ENCODE data around the gene STAP1. TPM values are rescaled to one million over a fixed set of nuclear protein-coding genes. Genes with fewer than 3 reads are reported as not detected.

STAP1 gene
- total and polyA plus RNA-seq, 2 donors, result 0.23 to 0.63 TPM

- H3K4me1 ChIP-seq (ENCODE audit: insufficient read depth), result no peaks in the 10 kb centered on the region
- H3K27ac ChIP-seq (ENCODE audit: low read depth), result no peak overlapping the region
- DNase-seq (ENCODE audit: extremely low spot score), result no peak
- no peaks in the 10 kb centered on the region for H3K36me3 ChIP-seq (ENCODE audit: insufficient read depth)
- no peak overlapping the region for H3K4me3 ChIP-seq (ENCODE audit: low read depth, low read length)
- 34% methylated on average over 1 of the region's 1 CpG for WGBS
Measured at GRCh38 chr4:67571975-67572374, 13.4 kb downstream of the STAP1 start.

GRCh38 chr4:67573193-67573592 is 14.7 kb downstream of the STAP1 start:
- no peaks in the 10 kb centered on the region for H3K36me3 ChIP-seq (ENCODE audit: insufficient read depth)
- H3K4me1 ChIP-seq (ENCODE audit: insufficient read depth), result no peaks in the 10 kb centered on the region
- DNase-seq (ENCODE audit: extremely low spot score), result no peak
- H3K27ac ChIP-seq (ENCODE audit: low read depth), result no peak overlapping the region
- no peak overlapping the region for H3K4me3 ChIP-seq (ENCODE audit: low read depth, low read length)

GRCh38 chr4:67575232-67576058 is 16.9 kb downstream of the STAP1 start:
- Histone ChIP-seq H3K4me3 (ENCODE audit: low read depth, low read length) (no peak overlapping the region), H3K4me1 (ENCODE audit: insufficient read depth) (no peaks in the 10 kb centered on the region), H3K36me3 (ENCODE audit: insufficient read depth) (no peaks in the 10 kb centered on the region), H3K27ac (ENCODE audit: low read depth) (no peak overlapping the region)
- 46% methylated on average over 13 of the region's 13 CpGs for WGBS
- no peak for DNase-seq (ENCODE audit: extremely low spot score)

GRCh38 chr4:67576059-67576466 is 17.5 kb downstream of the STAP1 start:
- 85% methylated on average over 4 of the region's 4 CpGs for WGBS
- Histone ChIP-seq H3K36me3 (ENCODE audit: insufficient read depth) (no peaks in the 10 kb centered on the region), H3K4me3 (ENCODE audit: low read depth, low read length) (no peak overlapping the region), H3K27ac (ENCODE audit: low read depth) (no peak overlapping the region), H3K4me1 (ENCODE audit: insufficient read depth) (no peaks in the 10 kb centered on the region)
- no peak for DNase-seq (ENCODE audit: extremely low spot score)

- no peak overlapping the region for H3K4me3 ChIP-seq (ENCODE audit: low read depth, low read length)
- H3K27ac ChIP-seq (ENCODE audit: low read depth), result no peak overlapping the region
- WGBS, result 93% methylated on average over 1 of the region's 1 CpG
- no peak for DNase-seq (ENCODE audit: extremely low spot score)
- no peaks in the 10 kb centered on the region for H3K36me3 ChIP-seq (ENCODE audit: insufficient read depth)
- no peaks in the 10 kb centered on the region for H3K4me1 ChIP-seq (ENCODE audit: insufficient read depth)
Measured at GRCh38 chr4:67576538-67576937, 18.0 kb downstream of the STAP1 start.

- 90% methylated on average over 3 of the region's 3 CpGs for WGBS
- DNase-seq (ENCODE audit: extremely low spot score), result no peak
- Histone ChIP-seq H3K36me3 (ENCODE audit: insufficient read depth) (no peaks in the 10 kb centered on the region), H3K4me1 (ENCODE audit: insufficient read depth) (no peaks in the 10 kb centered on the region), H3K4me3 (ENCODE audit: low read depth, low read length) (no peak overlapping the region), H3K27ac (ENCODE audit: low read depth) (no peak overlapping the region)
Measured at GRCh38 chr4:67580577-67580976, 22.1 kb downstream of the STAP1 start.

GRCh38 chr4:67581208-67581857 is 22.8 kb downstream of the STAP1 start:
- Histone ChIP-seq H3K36me3 (ENCODE audit: insufficient read depth) (no peaks in the 10 kb centered on the region), H3K4me1 (ENCODE audit: insufficient read depth) (no peaks in the 10 kb centered on the region), H3K4me3 (ENCODE audit: low read depth, low read length) (no peak overlapping the region), H3K27ac (ENCODE audit: low read depth) (no peak overlapping the region)
- no peak for DNase-seq (ENCODE audit: extremely low spot score)
- WGBS, result 74% methylated on average over 8 of the region's 8 CpGs

- Histone ChIP-seq H3K36me3 (ENCODE audit: insufficient read depth) (no peaks in the 10 kb centered on the region), H3K27ac (ENCODE audit: low read depth) (no peak overlapping the region), H3K4me1 (ENCODE audit: insufficient read depth) (no peaks in the 10 kb centered on the region), H3K4me3 (ENCODE audit: low read depth, low read length) (no peak overlapping the region)
- DNase-seq (ENCODE audit: extremely low spot score), result no peak
- 46% methylated on average over 2 of the region's 2 CpGs for WGBS
Measured at GRCh38 chr4:67581913-67582312, 23.4 kb downstream of the STAP1 start.

GRCh38 chr4:67584496-67584895 is 26.0 kb downstream of the STAP1 start:
- Histone ChIP-seq H3K4me3 (ENCODE audit: low read depth, low read length) (no peak overlapping the region), H3K27ac (ENCODE audit: low read depth) (no peak overlapping the region), H3K4me1 (ENCODE audit: insufficient read depth) (no peaks in the 10 kb centered on the region), H3K36me3 (ENCODE audit: insufficient read depth) (no peaks in the 10 kb centered on the region)
- no peak for DNase-seq (ENCODE audit: extremely low spot score)

GRCh38 chr4:67587156-67587555 is 28.6 kb downstream of the STAP1 start:
- H3K36me3 ChIP-seq (ENCODE audit: insufficient read depth), result no peaks in the 10 kb centered on the region
- no peaks in the 10 kb centered on the region for H3K4me1 ChIP-seq (ENCODE audit: insufficient read depth)
- DNase-seq (ENCODE audit: extremely low spot score), result no peak
- H3K27ac ChIP-seq (ENCODE audit: low read depth), result no peak overlapping the region
- 86% methylated on average over 3 of the region's 3 CpGs for WGBS
- no peak overlapping the region for H3K4me3 ChIP-seq (ENCODE audit: low read depth, low read length)

GRCh38 chr4:67593741-67594175 is 35.2 kb downstream of the STAP1 start:
- WGBS, result 31% methylated on average over 2 of the region's 2 CpGs
- no peaks in the 10 kb centered on the region for H3K36me3 ChIP-seq (ENCODE audit: insufficient read depth)
- no peaks in the 10 kb centered on the region for H3K4me1 ChIP-seq (ENCODE audit: insufficient read depth)
- no peak for DNase-seq (ENCODE audit: extremely low spot score)
- H3K27ac ChIP-seq (ENCODE audit: low read depth), result no peak overlapping the region
- no peak overlapping the region for H3K4me3 ChIP-seq (ENCODE audit: low read depth, low read length)

- Histone ChIP-seq H3K4me3 (ENCODE audit: low read depth, low read length) (no peak overlapping the region), H3K36me3 (ENCODE audit: insufficient read depth) (no peaks in the 10 kb centered on the region), H3K4me1 (ENCODE audit: insufficient read depth) (no peaks in the 10 kb centered on the region), H3K27ac (ENCODE audit: low read depth) (no peak overlapping the region)
- no peak for DNase-seq (ENCODE audit: extremely low spot score)
- WGBS, result 89% methylated on average over 2 of the region's 2 CpGs
Measured at GRCh38 chr4:67603310-67604028, 44.9 kb downstream of the STAP1 start.

GRCh38 chr4:67604029-67604381 is 45.5 kb downstream of the STAP1 start:
- 77% methylated on average over 2 of the region's 2 CpGs for WGBS
- no peak for DNase-seq (ENCODE audit: extremely low spot score)
- no peak overlapping the region for H3K27ac ChIP-seq (ENCODE audit: low read depth)
- H3K4me3 ChIP-seq (ENCODE audit: low read depth, low read length), result no peak overlapping the region
- no peaks in the 10 kb centered on the region for H3K36me3 ChIP-seq (ENCODE audit: insufficient read depth)
- H3K4me1 ChIP-seq (ENCODE audit: insufficient read depth), result no peaks in the 10 kb centered on the region

GRCh38 chr4:67604749-67605148 is 46.2 kb downstream of the STAP1 start:
- 49% methylated on average over 3 of the region's 3 CpGs for WGBS

More at GRCh38 chr4:67604749-67605148, 46.2 kb downstream of the STAP1 start:
- Histone ChIP-seq H3K36me3 (ENCODE audit: insufficient read depth) (no peaks in the 10 kb centered on the region), H3K4me1 (ENCODE audit: insufficient read depth) (no peaks in the 10 kb centered on the region), H3K4me3 (ENCODE audit: low read depth, low read length) (no peak overlapping the region), H3K27ac (ENCODE audit: low read depth) (no peak overlapping the region)
- no peak for DNase-seq (ENCODE audit: extremely low spot score)

All from urinary bladder (tissue), 4 donors.